GM12878 (cell line): ENCODE measurements around the gene CACYBP. TPM values are rescaled to one million over a fixed set of nuclear protein-coding genes. Genes with fewer than 3 reads are reported as not detected.
"Not testable (repeated sequence)": the region's sequence is repeated elsewhere in the genome, so short reads cannot be mapped to it uniquely, and the experiment has no call there.

Experiments
- ATAC-seq: fragments of 200-7000 bp; cut with Tn5 transposase; 3 replicates; pipeline ENCODE4 v1.9.1; 2020; ENCODE audit warnings: mild to moderate bottlenecking, moderate library complexity
- BruUV-seq: library from RNA; stranded (reverse); fragments of 400-500 nt; replicated peaks from 2 replicates; lab custom pipeline; 2021; lab: Mats Ljungman, UMichigan
- CTCF ChIA-PET: fragments of 300-600 bp; sonication (Branson Sonifier 250); formaldehyde crosslinking; extraction: SDS; loops from one replicate; lab custom pipeline; 2021; ENCODE audit warnings: inconsistent platforms; lab: Yijun Ruan, JAX
- POLR2A ChIA-PET: fragments of 350-600 bp; formaldehyde crosslinking; extraction: SDS; loops from one replicate; lab custom pipeline; 2021; ENCODE audit warnings: inconsistent platforms; lab: Charles Lee
- RAD21 ChIA-PET: fragments of 300-600 bp; sonication (Branson Sonifier 250); formaldehyde crosslinking; loops from one replicate; lab custom pipeline; 2023; ENCODE audit warnings: antibody characterized with exemption; ENCODE audit not compliant: unreplicated experiment; lab: Charles Lee
- SMC1A ChIA-PET: fragments of 300-600 bp; sonication (Branson Sonifier 250); formaldehyde crosslinking; loops from one replicate; lab custom pipeline; 2023; ENCODE audit not compliant: unreplicated experiment, uncharacterized antibody; lab: Charles Lee
- DNase-seq: peaks from one replicate; pipeline ENCODE4 v3.0.0-alpha.2; 2011; ENCODE audit warnings: low read depth, low spot score
- FAIRE-seq: peaks from 3 replicates; lab custom pipeline; 2011; peaks lifted over from hg19 to GRCh38; lab: Jason Lieb, UNC
- H2AFZ ChIP-seq: 2 replicates; pipeline ENCODE4 v1.6.0; 2011; ENCODE audit warnings: low read depth, low read length, control low read depth; ENCODE audit not compliant: control insufficient read depth
- H3K27ac ChIP-seq: 2 replicates; pipeline ENCODE4 v1.5.1; 2011; ENCODE audit warnings: control low read depth; ENCODE audit not compliant: control insufficient read depth, insufficient read depth
- H3K27me3 ChIP-seq, 2 experiments: replicated peaks in 1 of 2; 2 replicates each; pipeline versions ENCODE4 v1.6.0 to v1.6.1; 2011; ENCODE audit warnings: low read length in 1 of 2; ENCODE audit not compliant: control insufficient read depth in 2 of 2, insufficient read depth in 2 of 2
- H3K36me3 ChIP-seq, 2 experiments: 2 replicates each; pipeline ENCODE4 v1.5.1; 2011; ENCODE audit warnings: low read length in 1 of 2; ENCODE audit not compliant: control insufficient read depth in 2 of 2, insufficient read depth in 2 of 2
- H3K4me1 ChIP-seq: 2 replicates; pipeline ENCODE4 v1.6.1; 2011; ENCODE audit warnings: mild to moderate bottlenecking, low read length, moderate library complexity, mixed read lengths; ENCODE audit not compliant: control insufficient read depth, insufficient read depth
- H3K4me2 ChIP-seq: 2 replicates; pipeline ENCODE4 v1.6.0; 2011; ENCODE audit warnings: control low read depth; ENCODE audit not compliant: control insufficient read depth, insufficient read depth
- H3K4me3 ChIP-seq: fragments of 200-600 bp; sonication (generic); 2 replicates; pipeline ENCODE4 v1.5.1; 2016
- H3K79me2 ChIP-seq: 2 replicates; pipeline ENCODE4 v1.6.0; 2011; ENCODE audit warnings: low read length; ENCODE audit not compliant: control insufficient read depth, insufficient read depth
- H3K9ac ChIP-seq: 2 replicates; pipeline ENCODE4 v1.8.0; 2011; ENCODE audit warnings: low read length, control low read depth, mixed read lengths; ENCODE audit not compliant: control insufficient read depth, insufficient read depth
- H3K9me3 ChIP-seq: replicated peaks from 3 replicates; pipeline ENCODE4 v1.5.1; 2011; ENCODE audit warnings: mild to moderate bottlenecking, low read length; ENCODE audit not compliant: control insufficient read depth, insufficient read depth
- H4K20me1 ChIP-seq: 2 replicates; pipeline ENCODE4 v1.6.0; 2011; ENCODE audit not compliant: control insufficient read depth, insufficient read depth
- CHD2 ChIP-seq: IDR thresholded peaks from 2 replicates; pipeline ENCODE4 v1.6.1; 2011; ENCODE audit warnings: low read depth, low read length, improper control_type of control experiment, borderline replicate concordance
- PML ChIP-seq: IDR thresholded peaks from 2 replicates; pipeline ENCODE4 v1.6.1; 2012; ENCODE audit warnings: low read length, inconsistent platforms
- SUPT20H ChIP-seq: IDR thresholded peaks from 2 replicates; pipeline ENCODE4 v1.6.1; 2011; ENCODE audit warnings: low read depth, mild to moderate bottlenecking, low read length, moderate library complexity, borderline replicate concordance; ENCODE audit not compliant: control insufficient read depth
- WGBS: methylation state at CpG from one replicate; pipeline ENCODE4 v1.1.6; 2016; ENCODE audit warnings: low lambda C conversion rate; ENCODE audit not compliant: insufficient replicate concordance, insufficient coverage; ENCODE audit errors: missing lambda C conversion rate; 5-methylcytosine and 5-hydroxymethylcytosine counted together
- in situ Hi-C: fragments of 300-500 bp; cut with MboI; formaldehyde crosslinking; loops from 9 replicates; pipeline ENCODE4 v1.14.3; 2018; ENCODE audit warnings: mixed read lengths
- intact Hi-C: fragments of 100-400 bp; cut with micrococcal nuclease; formaldehyde crosslinking; loops from one replicate; pipeline ENCODE4 v1.14.2; 2022; ENCODE audit not compliant: unreplicated experiment
- polyA plus RNA-seq, 11 experiments: library from polyadenylated mRNA; depleted of rRNA in 4 of 11; unstranded in 6 of 11; stranded (reverse) in 5 of 11; fragments of >200 nt; fragmentation: Nextera tagmentation in 4 of 11; fragmentation: Illumina TruSeq in 1 of 11; extraction: Ambion mirVana in 4 of 11; extraction: Trizol in 1 of 11; gene quantifications; 1 replicate in 1 of 11; 2 replicates in 10 of 11; pipeline versions ENCODE4 v1.2.1 to v1.2.3, GENCODE V29; 2011 to 2016; ENCODE audit warnings: inconsistent platforms in 2 of 11, missing spikeins in 2 of 11, low read depth in 1 of 11
- total RNA-seq, 4 experiments: library from RNA; depleted of rRNA in 3 of 4; stranded (reverse); fragments of >200 nt in 3 of 4; fragmentation: Illumina TruSeq in 1 of 4; extraction: Trizol in 1 of 4; gene quantifications; 2 replicates each; pipeline versions ENCODE4 v1.2.1 to v1.2.3, GENCODE V29; 2013 to 2021
- TF ChIP-seq, protein P1 (sequence below): fragments of 450-650 bp; IDR thresholded peaks from 2 replicates; pipeline ENCODE4 v1.6.1; 2016; ENCODE audit warnings: mild to moderate bottlenecking, moderate library complexity, borderline replicate concordance

Gene CACYBP
- total and polyA plus RNA-seq, 10 of the 15 experiments (the other 5 are each of a cell fraction or from before 2014, with no cell fraction given), result 77.7 to 488 (median 218) TPM

DNA sequence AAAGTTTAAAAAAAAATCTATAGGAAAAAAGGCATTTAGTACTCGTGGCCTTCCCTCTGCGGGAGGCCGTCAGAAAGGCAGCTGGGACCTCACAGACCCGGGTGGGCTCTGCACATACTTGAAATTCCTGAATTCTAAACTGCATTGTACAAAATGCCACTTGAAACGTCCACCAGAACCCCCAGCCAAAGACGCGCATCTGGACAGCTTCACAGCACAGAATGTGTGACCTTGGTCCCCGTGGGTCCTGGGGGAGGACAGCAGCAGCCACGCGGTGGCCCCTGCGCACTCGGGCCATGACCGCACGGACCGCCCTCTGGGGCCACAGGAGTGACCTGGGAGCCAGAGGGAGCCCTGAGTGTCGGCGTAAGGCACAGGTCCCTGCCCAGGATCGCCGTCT is 44.1 kb downstream of the CACYBP start (continued):
- TF ChIP-seq PML (no peak), CHD2 (no peak), SUPT20H (no peak)
- TF ChIP-seq, protein P1, sequence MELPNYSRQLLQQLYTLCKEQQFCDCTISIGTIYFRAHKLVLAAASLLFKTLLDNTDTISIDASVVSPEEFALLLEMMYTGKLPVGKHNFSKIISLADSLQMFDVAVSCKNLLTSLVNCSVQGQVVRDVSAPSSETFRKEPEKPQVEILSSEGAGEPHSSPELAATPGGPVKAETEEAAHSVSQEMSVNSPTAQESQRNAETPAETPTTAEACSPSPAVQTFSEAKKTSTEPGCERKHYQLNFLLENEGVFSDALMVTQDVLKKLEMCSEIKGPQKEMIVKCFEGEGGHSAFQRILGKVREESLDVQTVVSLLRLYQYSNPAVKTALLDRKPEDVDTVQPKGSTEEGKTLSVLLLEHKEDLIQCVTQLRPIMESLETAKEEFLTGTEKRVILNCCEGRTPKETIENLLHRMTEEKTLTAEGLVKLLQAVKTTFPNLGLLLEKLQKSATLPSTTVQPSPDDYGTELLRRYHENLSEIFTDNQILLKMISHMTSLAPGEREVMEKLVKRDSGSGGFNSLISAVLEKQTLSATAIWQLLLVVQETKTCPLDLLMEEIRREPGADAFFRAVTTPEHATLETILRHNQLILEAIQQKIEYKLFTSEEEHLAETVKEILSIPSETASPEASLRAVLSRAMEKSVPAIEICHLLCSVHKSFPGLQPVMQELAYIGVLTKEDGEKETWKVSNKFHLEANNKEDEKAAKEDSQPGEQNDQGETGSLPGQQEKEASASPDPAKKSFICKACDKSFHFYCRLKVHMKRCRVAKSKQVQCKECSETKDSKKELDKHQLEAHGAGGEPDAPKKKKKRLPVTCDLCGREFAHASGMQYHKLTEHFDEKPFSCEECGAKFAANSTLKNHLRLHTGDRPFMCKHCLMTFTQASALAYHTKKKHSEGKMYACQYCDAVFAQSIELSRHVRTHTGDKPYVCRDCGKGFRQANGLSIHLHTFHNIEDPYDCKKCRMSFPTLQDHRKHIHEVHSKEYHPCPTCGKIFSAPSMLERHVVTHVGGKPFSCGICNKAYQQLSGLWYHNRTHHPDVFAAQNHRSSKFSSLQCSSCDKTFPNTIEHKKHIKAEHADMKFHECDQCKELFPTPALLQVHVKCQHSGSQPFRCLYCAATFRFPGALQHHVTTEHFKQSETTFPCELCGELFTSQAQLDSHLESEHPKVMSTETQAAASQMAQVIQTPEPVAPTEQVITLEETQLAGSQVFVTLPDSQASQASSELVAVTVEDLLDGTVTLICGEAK, result no peak

DNA sequence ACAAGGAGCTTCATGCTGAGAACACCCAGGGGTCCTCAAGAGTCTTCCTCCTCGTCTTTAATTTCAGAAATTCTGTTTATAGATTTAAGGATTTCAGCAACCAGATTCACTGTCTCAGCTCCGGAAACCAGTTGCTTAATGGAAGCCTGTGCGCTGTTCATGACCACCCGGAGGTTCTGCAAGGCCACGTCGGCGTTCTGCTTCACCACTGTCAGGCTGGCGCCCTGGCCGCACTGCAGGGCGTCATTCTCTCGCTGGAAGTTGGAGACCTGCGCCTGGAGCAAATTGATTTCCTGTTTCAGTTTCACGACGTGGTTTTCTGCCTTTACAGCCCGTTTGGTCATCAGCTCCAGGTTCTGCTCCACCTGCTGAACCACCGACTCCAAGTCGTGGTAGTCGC is 44.8 kb downstream of the CACYBP start:
- intact Hi-C loops, DNase-seq, RAD21 ChIA-PET, H4K20me1 ChIP-seq, H3K4me2 ChIP-seq, SMC1A ChIA-PET, H2AFZ ChIP-seq, FAIRE-seq, H3K9ac ChIP-seq, POLR2A ChIA-PET, ATAC-seq, H3K79me2 ChIP-seq, H3K4me3 ChIP-seq, H3K27ac ChIP-seq, BruUV-seq, H3K27me3 ChIP-seq, CTCF ChIA-PET, H3K4me1 ChIP-seq, H3K9me3 ChIP-seq, H3K36me3 ChIP-seq: not testable (repeated sequence)
- in situ Hi-C loops, result loop anchor here (5.0 kb wide), 1 partner anchor 278 kb away; no protein-coding TSS in a partner anchor
- WGBS, result 82% methylated on average over 18 of the region's 18 CpGs
